HG02852 (cell line): ENCODE measurements around the gene VAV2.

Experiments used
- ATAC-seq: cut with Tn5 transposase; IDR thresholded peaks from one replicate; pipeline ENCODE4 v1.9.1; 2021; ENCODE audit warnings: mild to moderate bottlenecking, moderate library complexity; ENCODE audit not compliant: unreplicated experiment

VAV2 gene

DNA sequence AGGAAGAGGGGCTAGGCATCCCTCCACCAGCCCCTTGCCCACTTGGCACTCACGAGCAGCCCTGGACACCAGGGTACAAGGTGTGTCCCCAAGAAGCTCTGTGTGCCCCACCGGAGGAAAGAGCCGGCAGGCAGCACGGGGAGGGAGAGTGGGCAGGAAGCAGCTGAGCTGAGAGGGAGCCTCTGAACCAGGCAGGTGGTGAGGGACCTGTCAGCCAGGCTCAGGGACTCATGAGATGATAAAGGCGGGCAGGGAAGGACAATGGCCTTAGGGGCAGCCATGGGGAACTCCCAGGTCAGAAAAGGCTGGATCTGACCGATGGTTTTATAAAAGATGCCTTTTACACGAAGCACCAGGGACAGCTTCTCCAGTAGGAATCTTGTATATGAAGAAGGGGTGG, 112.0 kb downstream of the VAV2 start:
- ATAC-seq = no peak

DNA sequence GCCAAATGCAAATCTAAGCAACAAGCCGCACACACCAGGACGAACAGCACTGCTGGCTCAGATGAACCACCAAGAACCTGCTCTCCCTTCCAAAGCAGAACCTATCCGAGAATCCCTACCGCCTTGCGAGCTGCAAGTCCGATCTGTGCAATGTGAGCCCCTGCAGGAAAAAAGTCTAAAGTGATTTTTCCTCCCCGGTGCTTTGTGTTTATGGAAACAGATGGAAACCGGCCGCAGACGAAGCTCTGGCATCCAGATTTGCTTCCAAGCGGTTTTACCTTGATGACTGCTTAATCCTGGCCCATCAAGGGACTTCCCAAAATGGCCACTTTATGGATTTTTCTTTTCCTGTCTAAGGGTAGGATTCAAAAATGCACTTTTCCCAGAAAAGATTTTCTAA, 112.5 kb downstream of the VAV2 start:
- ATAC-seq = no peak

DNA sequence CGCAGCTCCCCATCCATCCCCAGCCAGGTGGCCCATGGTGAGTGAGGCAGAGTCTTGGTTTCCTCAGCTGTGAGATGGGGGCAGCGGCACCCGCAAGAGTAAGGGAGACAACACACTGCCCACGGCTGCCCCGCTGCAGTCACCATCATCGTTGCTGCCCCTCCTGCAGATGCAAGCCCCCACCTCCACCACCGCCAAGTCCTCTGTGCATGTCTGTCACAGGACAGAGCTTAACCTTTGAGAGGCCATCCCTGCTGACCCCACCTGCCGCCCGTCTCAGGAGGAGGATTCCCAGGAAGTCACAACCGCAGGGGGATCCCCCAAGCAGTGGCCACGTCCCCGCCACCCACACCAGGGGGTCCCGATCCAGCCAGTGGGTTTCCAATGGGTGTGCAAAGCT, 113.7 kb downstream of the VAV2 start:
- no peak for ATAC-seq

DNA sequence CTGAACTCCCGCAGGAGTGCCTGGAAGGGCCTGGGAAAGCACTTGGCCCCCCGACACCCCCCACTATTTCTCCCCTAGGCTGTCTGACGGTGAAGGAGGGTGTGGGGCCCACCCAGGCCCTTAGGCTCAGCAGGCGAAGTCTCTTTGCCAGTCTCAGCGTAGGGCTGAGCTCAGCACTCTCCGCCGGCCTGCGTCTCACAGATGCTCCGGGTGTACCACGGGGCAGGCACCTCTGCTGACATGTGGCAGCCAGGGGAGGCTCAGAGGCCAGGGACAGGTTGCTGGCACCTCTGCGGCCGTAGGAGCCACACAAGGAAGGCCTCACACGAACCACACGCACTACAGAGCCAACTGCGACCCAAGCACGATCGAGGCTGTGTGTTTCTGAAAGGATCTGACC, 114.2 kb downstream of the VAV2 start:
- no peak for ATAC-seq

DNA sequence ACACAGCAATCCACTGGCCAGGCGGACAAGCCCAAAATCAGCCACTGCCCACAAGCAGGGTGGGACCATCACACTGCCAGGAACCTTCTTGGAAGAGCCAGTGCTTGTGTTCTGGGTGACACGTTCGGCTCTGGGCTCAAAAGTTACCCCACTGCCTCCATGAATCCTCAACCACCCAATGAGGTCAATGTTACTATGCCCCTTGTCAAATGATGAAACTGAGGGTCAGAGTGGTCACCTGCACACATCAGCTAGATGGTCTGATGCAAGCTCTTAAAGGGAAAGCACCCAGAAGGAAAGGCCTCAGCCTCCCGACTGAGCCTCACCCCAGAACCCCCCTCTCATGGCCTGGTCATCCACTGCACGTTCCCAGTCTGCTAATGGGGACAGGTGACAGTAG, 114.8 kb downstream of the VAV2 start:
- no peak for ATAC-seq

DNA sequence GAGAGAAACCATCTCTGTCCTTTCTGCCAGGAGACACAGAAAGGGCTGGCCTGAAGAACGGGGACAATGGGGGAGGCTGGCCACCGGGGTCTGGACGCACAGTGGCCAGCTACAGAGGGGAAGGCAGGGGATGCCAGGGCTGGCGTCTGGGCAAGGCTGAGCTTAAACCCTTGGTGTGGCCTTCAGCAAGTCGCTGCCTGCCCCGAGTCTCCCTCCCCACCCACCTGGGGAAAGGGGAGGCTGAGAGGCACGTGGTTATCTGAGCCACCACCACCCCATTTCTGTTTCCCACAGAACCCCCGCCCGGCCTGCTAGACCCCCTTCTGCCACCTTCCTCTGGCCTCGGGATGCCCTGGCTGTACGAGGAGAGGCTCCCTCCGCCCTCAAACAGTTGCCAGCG, 115.3 kb downstream of the VAV2 start:
- no peak for ATAC-seq

DNA sequence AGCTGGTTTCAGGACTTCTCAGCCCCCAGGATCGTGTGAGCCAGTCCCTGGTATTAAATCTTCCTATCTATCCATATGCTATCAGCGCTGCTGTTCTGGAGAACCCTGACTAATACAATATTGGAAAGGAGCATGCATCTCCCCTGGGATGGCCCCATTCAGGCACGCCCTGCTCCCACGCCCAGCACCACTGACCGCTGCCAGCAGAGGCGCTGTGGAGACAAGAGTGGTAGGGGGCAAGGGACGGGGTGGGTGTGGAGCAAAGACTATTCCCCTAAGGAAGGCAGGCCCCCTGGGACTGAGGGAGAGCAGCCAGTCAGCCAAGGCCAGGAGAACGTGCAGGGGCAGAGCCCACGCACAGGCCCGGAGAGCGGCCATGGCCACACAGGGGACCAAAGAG, 116.0 kb downstream of the VAV2 start:
- no peak for ATAC-seq

DNA sequence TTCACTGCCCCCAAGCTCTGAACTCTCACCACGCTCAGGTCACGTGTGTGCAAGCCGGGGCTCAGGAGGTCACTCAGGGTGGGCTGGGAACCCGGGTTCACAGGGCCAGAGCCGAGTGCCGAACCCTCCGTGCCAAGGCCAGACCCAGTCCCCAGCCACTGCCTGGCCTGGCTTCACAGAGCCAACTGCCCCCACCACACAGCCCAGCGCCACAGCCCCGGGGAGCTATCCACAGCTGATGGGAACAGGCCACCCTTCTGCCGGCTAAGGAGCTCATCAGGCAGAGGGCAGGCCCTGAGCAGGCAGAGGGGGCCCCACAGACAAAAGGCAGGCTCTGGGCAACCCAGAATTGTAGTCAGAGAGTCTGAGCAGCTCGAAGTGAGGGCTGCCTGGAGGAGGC, 117.0 kb downstream of the VAV2 start:
- no peak for ATAC-seq

DNA sequence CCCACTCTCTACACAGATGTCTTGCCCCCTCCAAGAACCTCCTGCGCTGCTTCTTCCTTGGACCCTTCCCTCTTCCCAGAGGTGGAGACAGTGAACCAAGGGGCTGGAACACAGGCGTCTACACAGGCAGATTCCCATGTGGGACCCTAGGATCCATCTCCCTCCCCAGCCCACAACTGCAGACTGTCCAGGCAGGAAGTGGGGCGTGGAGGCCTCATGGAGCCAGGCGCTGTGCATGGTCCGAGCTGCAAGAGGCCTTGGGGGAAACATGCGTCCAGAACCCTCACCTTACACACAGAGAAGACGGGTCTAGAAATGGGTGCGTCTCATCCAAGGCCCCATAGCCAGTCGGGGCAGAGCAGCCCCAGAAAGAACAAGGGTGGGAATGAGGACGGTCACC, 117.5 kb downstream of the VAV2 start:
- no peak for ATAC-seq

DNA sequence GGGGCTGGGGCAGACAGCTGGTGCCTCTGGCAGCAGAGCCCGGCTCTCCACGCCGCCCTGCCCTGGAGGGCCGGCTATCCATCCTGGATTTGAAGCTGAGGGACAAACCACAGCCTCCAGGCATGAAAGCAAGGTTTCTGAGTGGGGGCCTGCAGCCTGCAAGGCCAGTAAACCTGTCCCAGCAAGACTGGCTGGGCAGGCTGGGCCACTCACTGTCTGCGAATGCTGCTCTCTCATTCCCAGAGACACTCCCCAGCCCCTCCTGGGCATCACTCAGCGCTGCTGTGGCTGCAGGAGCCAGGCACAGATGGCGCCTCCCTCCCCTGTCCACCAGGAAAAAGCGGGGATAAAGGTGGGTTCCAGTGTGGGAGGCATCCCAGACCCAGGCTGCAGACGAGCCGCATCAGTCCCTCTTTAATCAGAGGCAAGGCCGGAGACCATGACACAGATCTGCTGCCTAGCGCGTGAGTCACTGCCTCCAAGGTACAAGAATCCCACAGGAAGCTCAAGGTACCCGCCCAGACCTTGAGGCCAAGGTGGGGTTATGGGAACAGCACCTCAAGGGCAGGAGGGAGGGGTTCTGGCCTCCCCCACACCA, 118.0 kb downstream of the VAV2 start:
- no peak for ATAC-seq

DNA sequence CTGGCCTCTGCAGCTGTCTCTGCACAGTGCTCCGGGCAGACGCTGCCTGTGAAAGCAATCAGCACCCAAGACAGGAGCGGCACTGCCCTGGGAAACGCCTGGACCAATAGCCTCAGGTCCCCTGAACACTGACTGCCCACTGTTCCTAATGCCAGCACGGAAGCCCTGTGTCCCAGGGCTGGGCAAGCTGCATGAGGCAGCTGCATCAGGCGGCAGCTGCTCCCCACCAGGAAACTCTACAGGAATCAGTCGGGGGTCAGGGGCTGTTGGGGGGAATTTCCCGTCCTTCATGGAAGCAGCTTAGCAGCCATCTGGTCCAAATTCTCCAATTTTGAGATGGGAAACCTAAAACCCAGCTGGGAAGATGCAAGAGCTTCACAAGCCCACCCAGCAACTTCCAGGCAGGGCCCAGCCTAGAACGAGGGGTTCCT, 118.6 kb downstream of the VAV2 start:
- no peak for ATAC-seq

DNA sequence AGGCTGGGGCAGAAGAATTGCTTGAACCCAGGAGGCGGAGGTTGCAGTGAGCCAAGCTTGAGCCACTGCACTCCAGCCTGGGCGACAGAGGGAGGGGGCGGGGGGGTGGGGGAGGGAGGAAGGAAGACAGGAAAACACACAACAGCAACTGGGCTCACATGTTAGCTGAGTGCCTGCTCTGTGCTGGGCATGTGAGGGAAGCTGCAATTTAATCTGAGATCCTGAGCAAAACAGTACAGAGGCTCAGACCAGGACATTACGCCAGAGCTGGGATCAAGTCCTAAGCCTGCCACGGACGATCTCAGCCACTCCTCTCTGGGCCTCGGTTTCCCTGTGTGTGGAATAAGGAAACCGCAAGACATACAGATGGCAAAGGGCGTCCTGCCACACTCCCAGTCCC, 119.1 kb downstream of the VAV2 start:
- no peak for ATAC-seq

DNA sequence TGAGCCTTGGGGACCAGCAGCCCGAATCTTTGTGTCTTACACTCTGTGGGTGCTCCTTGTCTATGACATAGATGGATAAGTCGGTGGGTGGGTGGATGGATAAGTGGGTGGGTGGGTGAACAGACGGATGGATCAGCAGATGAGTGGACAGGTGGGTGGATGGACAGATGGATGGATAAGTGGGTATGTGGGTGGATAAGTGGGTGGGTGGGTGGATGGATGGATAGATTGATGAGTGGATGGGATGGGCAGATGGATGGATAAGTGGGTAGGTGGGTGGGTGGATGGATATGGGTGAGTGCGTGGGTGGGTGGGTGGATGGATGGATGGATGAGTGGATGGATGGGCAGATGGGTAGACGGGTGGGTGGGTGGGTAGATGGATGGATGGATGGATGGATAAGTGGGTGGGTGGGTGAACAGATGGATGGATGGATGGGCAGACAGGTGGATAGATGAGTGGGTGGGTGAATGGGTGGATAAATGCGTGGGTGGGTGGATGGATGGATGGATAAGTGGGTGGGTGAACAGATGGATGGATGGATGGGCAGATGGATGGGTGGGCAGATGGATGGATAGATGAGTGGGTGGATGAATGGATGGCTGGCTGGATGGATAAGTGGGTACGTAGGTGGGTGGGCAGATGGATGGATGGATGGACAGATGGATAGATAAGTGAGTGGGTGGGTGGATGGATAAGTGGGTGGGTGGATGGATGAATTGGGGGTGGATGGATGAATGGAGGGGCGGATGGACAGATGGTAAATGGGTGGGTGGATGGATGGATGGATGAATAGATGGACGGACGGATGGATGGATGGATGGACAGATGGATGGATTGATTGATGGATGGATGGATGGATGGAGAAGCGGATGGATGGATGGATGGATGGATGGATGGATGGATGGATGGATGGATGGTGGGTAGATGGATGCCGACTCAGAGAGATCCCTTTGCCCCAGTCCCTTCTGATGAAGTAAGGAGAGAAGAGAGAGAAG, 121.2 kb downstream of the VAV2 start:
- no peak for ATAC-seq

DNA sequence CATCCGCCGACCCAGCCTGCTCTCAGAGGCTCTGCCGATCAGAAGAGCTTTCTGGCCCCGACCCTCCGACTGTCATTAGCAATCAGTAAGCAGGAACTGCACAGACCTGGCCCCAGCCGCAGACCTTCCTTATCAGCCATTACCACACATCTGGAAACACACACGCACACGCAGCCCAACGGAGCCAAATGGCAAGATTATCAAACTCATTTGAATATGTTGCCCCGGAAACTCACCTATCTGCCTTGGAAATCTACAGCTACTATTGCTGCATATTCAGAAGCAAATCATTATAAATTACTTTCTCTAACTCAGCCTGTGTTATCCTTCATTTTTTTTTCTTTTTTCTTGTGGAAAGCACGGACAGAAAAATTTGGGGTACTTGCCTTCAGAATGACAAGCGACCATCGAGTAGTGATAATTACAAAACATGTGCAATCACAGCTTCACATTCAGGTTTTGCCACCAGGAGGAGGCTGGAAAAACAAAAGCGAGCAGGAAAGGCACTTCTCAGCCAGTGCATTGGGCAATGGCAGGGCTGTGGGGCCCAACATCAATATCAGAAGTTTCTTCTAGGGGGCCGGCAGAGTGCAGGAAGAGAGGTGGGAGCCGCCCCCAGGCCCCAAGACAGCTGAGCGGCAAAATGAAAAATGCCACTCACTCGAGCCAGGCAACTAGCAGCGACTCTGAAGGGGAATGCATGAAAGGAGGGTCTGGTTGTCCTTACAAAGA, 122.3 kb downstream of the VAV2 start:
- no peak for ATAC-seq

DNA sequence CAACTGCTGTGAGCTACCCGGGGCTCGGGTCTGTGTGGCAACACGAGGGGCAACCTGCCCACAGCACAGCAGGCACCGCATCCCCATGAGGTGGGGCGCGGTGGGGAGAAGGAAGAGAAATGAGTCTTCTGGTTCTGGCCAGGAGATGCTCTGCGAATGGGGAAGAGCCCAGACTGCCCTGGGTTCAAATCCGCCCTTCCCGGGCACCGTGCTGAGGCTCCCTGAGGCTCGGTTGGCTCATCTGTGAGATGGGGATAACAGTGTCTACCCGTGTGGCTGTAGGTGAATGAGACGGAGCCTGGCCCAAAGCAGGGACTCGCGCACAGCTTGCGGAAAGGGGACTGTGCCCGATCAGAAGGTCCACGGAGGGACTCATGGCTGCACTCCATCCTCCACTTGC, 123.9 kb downstream of the VAV2 start:
- no peak for ATAC-seq

DNA sequence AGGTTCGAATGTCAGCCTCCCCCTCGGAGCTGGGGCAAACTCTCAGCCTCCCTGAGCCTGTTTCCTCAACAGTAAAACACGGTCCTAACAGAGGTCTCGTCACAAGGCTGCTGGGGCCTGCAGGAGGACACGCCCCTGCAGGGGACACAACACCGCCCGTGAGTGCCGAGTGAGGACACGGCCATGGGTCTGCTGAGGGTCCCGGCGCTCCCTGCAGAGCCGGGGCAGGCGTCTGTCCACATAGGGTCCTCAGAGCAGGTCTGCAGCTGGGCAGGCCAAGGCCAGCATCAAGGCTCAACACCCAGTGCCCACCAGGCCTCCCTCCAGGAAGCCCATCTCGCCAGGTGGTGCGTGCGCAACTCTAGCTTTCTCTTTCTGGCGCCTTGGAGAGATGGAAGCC, 125.2 kb downstream of the VAV2 start:
- no peak for ATAC-seq

DNA sequence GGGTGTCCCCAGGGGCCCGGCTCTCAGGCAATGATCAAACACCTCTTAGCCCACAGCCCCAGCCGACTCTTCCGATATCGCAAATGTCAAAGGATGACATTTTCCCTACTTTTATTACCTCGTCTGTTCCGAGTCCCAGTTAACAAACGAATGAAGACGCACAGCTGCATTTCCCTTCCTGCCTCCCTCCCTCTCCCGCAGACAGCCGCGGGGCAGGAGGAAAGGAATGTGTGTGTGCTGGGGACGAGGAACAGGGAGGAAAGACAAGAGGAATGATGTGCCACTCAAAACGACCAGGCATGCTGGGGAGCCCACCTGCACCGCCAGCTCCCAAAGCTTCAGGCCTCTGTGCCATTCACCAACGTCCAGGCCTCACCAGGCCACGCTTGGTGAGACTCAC, 128.1 kb downstream of the VAV2 start:
- no peak for ATAC-seq

DNA sequence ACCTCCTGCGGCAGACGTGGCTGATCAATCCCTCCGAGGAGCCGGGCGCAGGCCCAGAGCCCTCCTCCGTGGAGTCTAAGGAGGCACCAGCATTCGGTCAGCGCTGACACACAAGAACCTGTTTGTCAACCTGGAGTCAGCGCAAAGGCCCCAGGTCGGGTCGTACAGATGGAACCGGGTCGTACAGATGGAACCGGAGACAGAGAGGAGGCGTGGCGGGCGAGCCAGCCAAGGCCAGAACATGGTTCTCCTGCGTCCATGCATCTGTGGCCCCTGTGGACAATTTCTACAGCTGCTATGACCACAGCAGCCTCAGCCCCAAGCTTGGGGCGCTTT, 128.9 kb downstream of the VAV2 start:
- no peak for ATAC-seq

DNA sequence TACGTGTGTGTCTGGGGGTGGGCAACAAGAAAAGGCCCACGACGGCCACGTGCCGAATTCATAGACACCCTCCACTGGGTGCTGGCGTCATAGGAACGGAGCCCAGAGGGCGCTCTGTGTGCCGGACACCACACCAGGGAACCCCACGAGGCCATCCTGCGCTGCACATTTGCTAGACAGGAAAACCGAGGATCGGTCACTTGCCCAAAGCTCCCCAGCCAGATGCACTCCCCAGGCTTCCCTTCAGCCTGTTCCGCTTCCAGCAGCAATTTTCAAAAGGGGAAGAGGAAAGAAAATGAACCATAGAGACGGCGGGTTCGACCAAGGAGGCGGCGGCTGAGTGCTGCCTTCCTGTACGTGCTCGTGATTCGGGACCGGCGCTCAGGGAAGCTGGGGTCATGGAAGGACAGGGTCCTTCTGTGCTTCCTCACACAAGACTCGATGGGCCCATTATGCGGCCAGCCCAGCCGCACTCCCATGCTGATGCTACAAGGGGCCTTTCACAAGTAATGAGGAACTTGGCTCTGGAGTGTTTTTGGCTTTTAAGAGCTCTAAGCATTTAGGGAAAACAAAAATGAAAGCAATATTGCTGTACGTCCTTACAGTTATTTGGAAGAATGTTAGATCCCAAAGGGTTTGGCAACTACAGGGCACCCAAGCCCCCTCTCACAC, 129.4 kb downstream of the VAV2 start:
- ATAC-seq = no peak

DNA sequence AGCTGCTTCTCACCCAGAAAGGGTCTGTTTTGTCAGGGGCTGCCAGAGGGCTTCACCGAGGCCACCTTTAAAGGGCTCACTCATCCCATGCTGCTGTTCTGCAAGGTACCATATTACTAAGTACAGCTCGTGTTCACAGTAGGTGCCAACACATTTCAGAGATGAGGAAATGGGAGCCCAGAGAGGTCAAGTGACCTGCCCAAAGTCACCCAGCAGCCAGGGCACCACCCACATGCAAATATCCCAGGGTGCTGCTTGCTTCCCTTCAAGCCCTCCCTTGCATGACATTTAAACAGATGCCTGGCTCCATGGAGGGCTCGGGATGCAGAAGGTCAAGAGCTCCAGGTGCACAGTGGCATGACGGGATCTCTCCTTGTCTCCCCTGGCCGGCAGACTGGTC, 130.4 kb downstream of the VAV2 start:
- ATAC-seq = no peak

DNA sequence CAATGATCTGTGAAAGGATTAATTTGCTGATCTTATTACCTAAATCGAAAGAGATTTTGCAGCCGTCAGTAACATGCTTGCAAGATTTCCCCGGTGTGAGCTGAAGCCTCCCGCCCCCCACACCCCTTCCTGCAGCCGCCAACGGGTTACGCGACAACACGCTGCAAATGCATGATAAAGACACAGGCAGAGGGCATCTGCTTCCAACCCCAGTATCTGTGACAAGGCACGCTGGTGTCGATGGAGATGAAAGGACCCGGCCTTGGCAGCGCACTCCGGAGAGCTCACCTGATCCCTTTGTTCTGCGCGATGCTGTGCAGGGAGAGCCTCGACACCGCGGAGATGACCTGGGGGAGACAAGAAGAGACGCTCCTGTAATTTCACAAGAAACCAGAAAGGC, 131.0 kb downstream of the VAV2 start:
- no peak for ATAC-seq
